Measurements from ENCODE around the gene PRDM2. TPM values are rescaled to one million over a fixed set of nuclear protein-coding genes. Genes with fewer than 3 reads are reported as not detected.

PRDM2 gene
- polyA plus RNA-seq, 1 of the 3 experiments (the other 2 are of a cell fraction) = 7.2 TPM

- no peaks in the 10 kb centered on the region for H3K36me3 ChIP-seq (replicated peaks in 1 of 2; ENCODE audit: control insufficient read depth in 1 of 2, insufficient read depth in 2 of 2, low read length in 1 of 2)
- no peak overlapping the region for H3K27ac ChIP-seq (ENCODE audit: low read depth in 2 of 2, low read length in 1 of 2)
- DNase-seq = no peak
- CTCF ChIA-PET = no interaction called here
- no peaks in the 10 kb centered on the region for H3K9me3 ChIP-seq
- H3K27me3 ChIP-seq (ENCODE audit: insufficient read depth) = no peaks in the 10 kb centered on the region
- POLR2A ChIA-PET = no interaction called here
- TF ChIP-seq TAF1 (IDR thresholded peaks at IDR 0.05; ENCODE audit: borderline replicate concordance, low read depth, low read length) (no peak), CHD2 (IDR thresholded peaks at IDR 0.05; ENCODE audit: low read length, partially characterized antibody) (no peak), YY1 (IDR thresholded peaks at IDR 0.05; ENCODE audit: low read depth) (no peak)
- WGBS (ENCODE audit: low lambda C conversion rate) = 2% methylated on average over 1 of the region's 1 CpG
- H3K79me2 ChIP-seq (ENCODE audit: insufficient read depth) = no peaks in the 10 kb centered on the region
- H3K4me3 ChIP-seq (ENCODE audit: low read depth in 2 of 2, low read length in 1 of 2) = no peak overlapping the region
- no peaks in the 10 kb centered on the region for H3K4me1 ChIP-seq (ENCODE audit: control insufficient read depth in 1 of 2, insufficient read depth in 2 of 2, low read depth in 1 of 2, low read length in 1 of 2)
- no peak overlapping the region for H2AFZ ChIP-seq (ENCODE audit: low read depth)
- no peaks in the 10 kb centered on the region for H3K9me2 ChIP-seq
- no peak overlapping the region for H3K4me2 ChIP-seq
- no peaks in the 10 kb centered on the region for H4K20me1 ChIP-seq (ENCODE audit: insufficient read depth)
- no peak overlapping the region for H3K9ac ChIP-seq
- H3F3A ChIP-seq (replicated peaks; ENCODE audit: insufficient read depth) = no peaks in the 10 kb centered on the region
Measured at GRCh38 chr1:13836631-13837030, 136.6 kb downstream of the PRDM2 start.

GRCh38 chr1:13838236-13838635 is 138.2 kb downstream of the PRDM2 start:
- Histone ChIP-seq H3K4me3 (ENCODE audit: low read depth in 2 of 2, low read length in 1 of 2) (no peak overlapping the region), H3F3A (replicated peaks; ENCODE audit: insufficient read depth) (no peaks in the 10 kb centered on the region), H3K4me1 (ENCODE audit: control insufficient read depth in 1 of 2, insufficient read depth in 2 of 2, low read depth in 1 of 2, low read length in 1 of 2) (no peaks in the 10 kb centered on the region), H4K20me1 (ENCODE audit: insufficient read depth) (no peaks in the 10 kb centered on the region), H3K9me3 (no peaks in the 10 kb centered on the region), H3K79me2 (ENCODE audit: insufficient read depth) (no peaks in the 10 kb centered on the region), H2AFZ (ENCODE audit: low read depth) (no peak overlapping the region), H3K9me2 (no peaks in the 10 kb centered on the region), H3K27ac (ENCODE audit: low read depth in 2 of 2, low read length in 1 of 2) (no peak overlapping the region), H3K36me3 (replicated peaks in 1 of 2; ENCODE audit: control insufficient read depth in 1 of 2, insufficient read depth in 2 of 2, low read length in 1 of 2) (no peaks in the 10 kb centered on the region), H3K4me2 (no peak overlapping the region), H3K27me3 (ENCODE audit: insufficient read depth) (no peaks in the 10 kb centered on the region), H3K9ac (no peak overlapping the region)
- ChIA-PET POLR2A (no interaction called here), CTCF (no interaction called here)
- WGBS (ENCODE audit: low lambda C conversion rate) = 3% methylated on average over 1 of the region's 1 CpG
- TF ChIP-seq CHD2 (IDR thresholded peaks at IDR 0.05; ENCODE audit: low read length, partially characterized antibody) = no peak
- no peak for TF ChIP-seq NFIC (IDR thresholded peaks at IDR 0.05; ENCODE audit: borderline replicate concordance)
- no peak for TF ChIP-seq EZH2phosphoT487 (IDR thresholded peaks at IDR 0.05; ENCODE audit: borderline replicate concordance, low read depth)
- TF ChIP-seq FOSL2 (IDR thresholded peaks at IDR 0.05; ENCODE audit: borderline replicate concordance, low read depth) = no peak
- no peak for TF ChIP-seq RFX5 (IDR thresholded peaks at IDR 0.05; ENCODE audit: low read length)
- no peak for TF ChIP-seq TCF12 (IDR thresholded peaks at IDR 0.05)
- TF ChIP-seq ZBTB33 (IDR thresholded peaks at IDR 0.05; ENCODE audit: borderline replicate concordance, low read depth) = no peak
- no peak for TF ChIP-seq GABPA (IDR thresholded peaks at IDR 0.05; ENCODE audit: low read depth)
- TF ChIP-seq, protein P1, sequence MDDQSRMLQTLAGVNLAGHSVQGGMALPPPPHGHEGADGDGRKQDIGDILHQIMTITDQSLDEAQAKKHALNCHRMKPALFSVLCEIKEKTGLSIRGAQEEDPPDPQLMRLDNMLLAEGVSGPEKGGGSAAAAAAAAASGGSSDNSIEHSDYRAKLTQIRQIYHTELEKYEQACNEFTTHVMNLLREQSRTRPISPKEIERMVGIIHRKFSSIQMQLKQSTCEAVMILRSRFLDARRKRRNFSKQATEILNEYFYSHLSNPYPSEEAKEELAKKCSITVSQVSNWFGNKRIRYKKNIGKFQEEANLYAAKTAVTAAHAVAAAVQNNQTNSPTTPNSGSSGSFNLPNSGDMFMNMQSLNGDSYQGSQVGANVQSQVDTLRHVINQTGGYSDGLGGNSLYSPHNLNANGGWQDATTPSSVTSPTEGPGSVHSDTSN (IDR thresholded peaks at IDR 0.05) = no peak
- no peak for TF ChIP-seq RCOR1 (IDR thresholded peaks at IDR 0.05; ENCODE audit: low read length)
- no peak for DNase-seq
